Measurements from ENCODE around the gene TXLNG.

The TXLNG gene

DNA sequence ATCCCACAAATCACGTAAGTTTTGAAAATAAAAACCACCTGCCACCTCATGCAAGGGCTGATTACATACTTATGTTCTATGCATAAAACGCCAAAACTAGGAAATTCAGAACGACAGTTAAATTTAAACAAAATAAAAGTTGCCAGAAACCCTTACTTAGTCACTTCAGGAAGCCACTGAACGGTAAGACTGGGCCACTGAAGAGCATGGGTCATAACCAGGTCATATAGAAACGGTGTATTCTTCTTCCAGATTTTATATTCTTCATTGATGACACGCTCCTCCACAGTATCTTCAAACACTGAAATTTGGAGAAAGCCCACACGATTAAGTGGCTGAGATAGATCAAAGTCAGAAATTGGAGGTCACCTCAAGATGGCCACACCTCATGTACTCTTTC lies 82.7 kb downstream of the TXLNG start:
- TF ChIP-seq GABPA (IDR thresholded peaks at IDR 0.05; ENCODE audit: low read depth) (no peak), POLR2AphosphoS5 (IDR thresholded peaks at IDR 0.05; ENCODE audit: low read depth) (no peak), SPI1 (IDR thresholded peaks at IDR 0.05; ENCODE audit: borderline replicate concordance, low read depth) (no peak)
- TF ChIP-seq, protein P1, sequence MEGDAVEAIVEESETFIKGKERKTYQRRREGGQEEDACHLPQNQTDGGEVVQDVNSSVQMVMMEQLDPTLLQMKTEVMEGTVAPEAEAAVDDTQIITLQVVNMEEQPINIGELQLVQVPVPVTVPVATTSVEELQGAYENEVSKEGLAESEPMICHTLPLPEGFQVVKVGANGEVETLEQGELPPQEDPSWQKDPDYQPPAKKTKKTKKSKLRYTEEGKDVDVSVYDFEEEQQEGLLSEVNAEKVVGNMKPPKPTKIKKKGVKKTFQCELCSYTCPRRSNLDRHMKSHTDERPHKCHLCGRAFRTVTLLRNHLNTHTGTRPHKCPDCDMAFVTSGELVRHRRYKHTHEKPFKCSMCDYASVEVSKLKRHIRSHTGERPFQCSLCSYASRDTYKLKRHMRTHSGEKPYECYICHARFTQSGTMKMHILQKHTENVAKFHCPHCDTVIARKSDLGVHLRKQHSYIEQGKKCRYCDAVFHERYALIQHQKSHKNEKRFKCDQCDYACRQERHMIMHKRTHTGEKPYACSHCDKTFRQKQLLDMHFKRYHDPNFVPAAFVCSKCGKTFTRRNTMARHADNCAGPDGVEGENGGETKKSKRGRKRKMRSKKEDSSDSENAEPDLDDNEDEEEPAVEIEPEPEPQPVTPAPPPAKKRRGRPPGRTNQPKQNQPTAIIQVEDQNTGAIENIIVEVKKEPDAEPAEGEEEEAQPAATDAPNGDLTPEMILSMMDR (IDR thresholded peaks at IDR 0.05; ENCODE audit: insufficient read depth, low read length) = no peak
- TF ChIP-seq, protein P2, sequence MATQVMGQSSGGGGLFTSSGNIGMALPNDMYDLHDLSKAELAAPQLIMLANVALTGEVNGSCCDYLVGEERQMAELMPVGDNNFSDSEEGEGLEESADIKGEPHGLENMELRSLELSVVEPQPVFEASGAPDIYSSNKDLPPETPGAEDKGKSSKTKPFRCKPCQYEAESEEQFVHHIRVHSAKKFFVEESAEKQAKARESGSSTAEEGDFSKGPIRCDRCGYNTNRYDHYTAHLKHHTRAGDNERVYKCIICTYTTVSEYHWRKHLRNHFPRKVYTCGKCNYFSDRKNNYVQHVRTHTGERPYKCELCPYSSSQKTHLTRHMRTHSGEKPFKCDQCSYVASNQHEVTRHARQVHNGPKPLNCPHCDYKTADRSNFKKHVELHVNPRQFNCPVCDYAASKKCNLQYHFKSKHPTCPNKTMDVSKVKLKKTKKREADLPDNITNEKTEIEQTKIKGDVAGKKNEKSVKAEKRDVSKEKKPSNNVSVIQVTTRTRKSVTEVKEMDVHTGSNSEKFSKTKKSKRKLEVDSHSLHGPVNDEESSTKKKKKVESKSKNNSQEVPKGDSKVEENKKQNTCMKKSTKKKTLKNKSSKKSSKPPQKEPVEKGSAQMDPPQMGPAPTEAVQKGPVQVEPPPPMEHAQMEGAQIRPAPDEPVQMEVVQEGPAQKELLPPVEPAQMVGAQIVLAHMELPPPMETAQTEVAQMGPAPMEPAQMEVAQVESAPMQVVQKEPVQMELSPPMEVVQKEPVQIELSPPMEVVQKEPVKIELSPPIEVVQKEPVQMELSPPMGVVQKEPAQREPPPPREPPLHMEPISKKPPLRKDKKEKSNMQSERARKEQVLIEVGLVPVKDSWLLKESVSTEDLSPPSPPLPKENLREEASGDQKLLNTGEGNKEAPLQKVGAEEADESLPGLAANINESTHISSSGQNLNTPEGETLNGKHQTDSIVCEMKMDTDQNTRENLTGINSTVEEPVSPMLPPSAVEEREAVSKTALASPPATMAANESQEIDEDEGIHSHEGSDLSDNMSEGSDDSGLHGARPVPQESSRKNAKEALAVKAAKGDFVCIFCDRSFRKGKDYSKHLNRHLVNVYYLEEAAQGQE (IDR thresholded peaks at IDR 0.05; ENCODE audit: insufficient replicate concordance, low read depth) = no peak
- Histone ChIP-seq H3K27ac (replicated peaks) (peak overlapping the region; percentile 70; the same call in 1 of the 2 replicates), H3K27me3 (ENCODE audit: insufficient read depth, poor library complexity, severe bottlenecking) (no peaks in the 10 kb centered on the region), H3K4me3 (replicated peaks; ENCODE audit: insufficient read depth, low read length) (peak overlapping the region; percentile 67)
- no peak for DNase-seq (ENCODE audit: low read depth in 1 of 2, low spot score in 1 of 2)

DNA sequence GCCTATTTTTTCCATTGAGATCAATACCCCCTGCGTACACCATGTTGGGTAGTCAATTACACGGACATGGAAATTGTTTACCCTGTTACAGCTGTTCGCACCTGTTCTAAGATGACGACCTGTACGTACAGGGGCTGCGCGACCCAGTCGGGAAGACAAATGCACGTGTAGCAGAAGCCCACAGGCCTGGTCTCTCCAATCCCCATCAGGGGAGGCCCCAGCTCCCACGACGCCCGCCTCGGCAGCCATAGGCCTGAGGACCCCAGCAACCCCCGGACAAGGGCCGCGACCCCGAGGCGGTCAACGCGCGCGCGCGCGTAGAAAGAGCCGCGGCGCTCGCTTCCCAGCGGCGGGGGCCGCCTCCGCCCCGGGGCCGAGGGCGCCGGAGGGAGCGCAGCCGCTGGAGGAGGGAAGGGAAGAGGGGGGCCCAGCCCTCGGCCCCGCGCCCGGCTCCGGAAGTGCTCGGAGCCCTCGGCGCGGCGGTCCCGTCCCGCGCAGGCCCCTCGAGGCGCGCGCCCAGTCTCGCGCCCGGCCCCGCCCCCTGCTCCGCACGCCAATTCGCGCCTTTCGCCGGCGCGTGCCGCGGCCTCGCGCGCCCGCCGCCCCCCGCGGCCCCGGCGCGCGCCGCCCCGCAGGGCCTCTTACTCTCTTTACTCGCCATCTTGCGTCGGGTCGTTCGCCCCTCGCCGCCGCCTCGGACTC lies 83.3 kb downstream of the TXLNG start:
- no peaks in the 10 kb centered on the region for H3K27me3 ChIP-seq (ENCODE audit: insufficient read depth, poor library complexity, severe bottlenecking)
- DNase-seq (ENCODE audit: low read depth in 1 of 2, low spot score in 1 of 2) = peak in 1 of 2 experiments; percentile 12
- TF ChIP-seq, protein P1 (IDR thresholded peaks at IDR 0.05; ENCODE audit: insufficient read depth, low read length) = no peak
- no peak for TF ChIP-seq GABPA (IDR thresholded peaks at IDR 0.05; ENCODE audit: low read depth)
- no peak for TF ChIP-seq SPI1 (IDR thresholded peaks at IDR 0.05; ENCODE audit: borderline replicate concordance, low read depth)
- TF ChIP-seq, protein P2 (IDR thresholded peaks at IDR 0.05; ENCODE audit: insufficient replicate concordance, low read depth) = no peak
- no peak for TF ChIP-seq POLR2AphosphoS5 (IDR thresholded peaks at IDR 0.05; ENCODE audit: low read depth)
- peak overlapping the region; percentile 99 for H3K27ac ChIP-seq (replicated peaks)
- H3K4me3 ChIP-seq (replicated peaks; ENCODE audit: insufficient read depth, low read length) = peak overlapping the region; percentile 67

DNA sequence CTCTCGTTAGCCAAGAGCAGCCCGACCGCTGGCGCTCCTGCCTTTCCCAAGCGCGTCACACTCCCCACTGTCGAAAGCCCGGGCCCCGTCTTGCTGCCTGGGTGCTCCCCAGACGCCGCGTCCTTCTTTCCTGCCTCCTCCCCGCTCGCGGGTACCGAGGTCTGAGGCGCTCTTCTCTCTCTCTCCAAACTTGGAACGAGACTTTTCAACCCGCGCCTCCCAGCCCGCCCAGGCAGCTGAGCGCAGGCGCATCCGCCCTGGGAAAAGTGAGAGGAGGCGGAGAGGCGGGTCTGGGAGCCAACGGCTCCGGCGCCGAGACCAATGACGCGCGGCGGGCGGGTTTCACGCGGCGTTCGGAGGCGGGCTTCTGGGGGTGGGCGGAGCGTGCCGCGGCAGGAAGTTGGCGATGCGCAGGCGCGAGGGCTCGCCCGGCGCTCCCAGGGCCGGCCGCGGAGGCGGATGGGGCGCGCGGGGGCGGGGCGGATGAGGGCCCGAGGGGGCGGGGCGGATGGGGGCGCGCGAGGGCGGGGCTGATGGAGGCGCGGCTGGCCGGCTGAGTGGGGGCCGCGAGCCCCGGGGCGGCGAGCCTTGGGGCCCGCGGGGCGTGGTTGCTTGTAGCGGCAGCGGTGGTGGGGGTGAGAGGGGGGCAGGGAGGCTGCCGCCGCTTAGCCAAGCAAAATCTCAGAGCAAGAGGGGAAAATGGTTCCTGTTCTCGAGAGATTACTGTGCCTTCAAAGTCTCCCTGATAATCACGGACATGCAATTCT lies 84.0 kb downstream of the TXLNG start, which contains the start of gene RBBP7:
Gene RBBP7, minus strand, starts transcription at position 268 of the 767 bp plus-strand sequence. CDS start 309 bp downstream, outside the sequence.
- TF ChIP-seq POLR2AphosphoS5 (IDR thresholded peaks at IDR 0.05; ENCODE audit: low read depth) (peak; percentile 68), SPI1 (IDR thresholded peaks at IDR 0.05; ENCODE audit: borderline replicate concordance, low read depth) (no peak)
- TF ChIP-seq, protein P1 (IDR thresholded peaks at IDR 0.05; ENCODE audit: insufficient read depth, low read length) = no peak

More for the DNA sequence above, 84.0 kb downstream of the TXLNG start, which contains the start of gene RBBP7:
- Histone ChIP-seq H3K27me3 (ENCODE audit: insufficient read depth, poor library complexity, severe bottlenecking) (no peaks in the 10 kb centered on the region), H3K27ac (replicated peaks) (peak within 1 kb of the TSS; percentile 99), H3K4me3 (replicated peaks; ENCODE audit: insufficient read depth, low read length) (peak within 1 kb of the TSS; percentile 67)
- peak; percentile 69 to 87 for DNase-seq (ENCODE audit: low read depth in 1 of 2, low spot score in 1 of 2)

Data from HL-60 (cell line).